Stimulated activated CD8-positive, alpha-beta memory T cell treated with anti-CD3 and anti-CD28 coated beads, Interleukin-7, amount 100 ng/mL, for 4 hours (primary cell): ENCODE results near the gene PSMF1.

Experiments
- DNase-seq, 2 donors: peaks; one replicate each; pipeline ENCODE4 v3.0.0-alpha.2; 2020; ENCODE audit warnings: low read depth in 2 of 2

Gene PSMF1

DNA sequence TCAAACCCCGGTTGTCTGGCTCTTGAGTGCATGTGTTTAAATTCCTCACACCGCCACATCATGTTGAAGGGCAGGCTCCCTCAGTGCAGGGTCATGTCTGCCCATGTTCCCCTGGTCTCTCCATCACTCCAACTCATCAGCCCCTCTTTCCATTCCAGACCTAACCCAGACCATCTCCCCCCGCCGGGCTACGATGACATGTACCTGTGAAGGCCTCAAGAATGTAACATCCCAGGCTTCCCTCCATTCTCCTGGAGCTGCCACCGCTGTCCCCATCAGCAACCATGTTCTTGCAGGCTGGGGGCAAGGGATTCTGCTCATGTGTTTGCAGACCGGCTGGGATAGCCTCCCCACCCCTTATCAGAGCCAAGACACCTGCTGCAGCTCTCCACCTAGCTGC, 46.5 kb downstream of the PSMF1 start:
- no peak for DNase-seq

DNA sequence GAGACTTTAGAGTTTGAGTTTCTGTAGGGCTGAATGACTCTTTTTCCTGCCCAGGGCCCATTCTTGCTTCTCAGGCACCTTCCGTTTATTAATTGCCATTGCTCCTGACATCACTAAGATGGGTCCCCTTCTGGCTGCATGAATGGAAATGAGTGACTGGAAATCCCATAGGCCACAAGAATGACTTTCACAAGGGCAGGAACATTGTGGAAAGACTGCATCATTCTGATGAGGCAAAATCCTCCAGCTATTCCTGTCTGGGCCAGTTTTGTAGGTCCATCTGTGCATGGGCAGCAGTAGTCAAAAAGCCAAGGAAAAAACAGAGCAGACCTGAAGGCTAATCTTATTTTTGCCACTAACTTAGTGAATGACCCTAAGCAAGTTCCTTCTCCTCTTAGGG, 47.1 kb downstream of the PSMF1 start:
- no peak for DNase-seq

- no peak for DNase-seq
Measured at GRCh38 chr20:1165941-1166340, 47.5 kb downstream of the PSMF1 start.

GRCh38 chr20:1166948-1167720, 48.7 kb downstream of the PSMF1 start:
- no peak for DNase-seq

DNA sequence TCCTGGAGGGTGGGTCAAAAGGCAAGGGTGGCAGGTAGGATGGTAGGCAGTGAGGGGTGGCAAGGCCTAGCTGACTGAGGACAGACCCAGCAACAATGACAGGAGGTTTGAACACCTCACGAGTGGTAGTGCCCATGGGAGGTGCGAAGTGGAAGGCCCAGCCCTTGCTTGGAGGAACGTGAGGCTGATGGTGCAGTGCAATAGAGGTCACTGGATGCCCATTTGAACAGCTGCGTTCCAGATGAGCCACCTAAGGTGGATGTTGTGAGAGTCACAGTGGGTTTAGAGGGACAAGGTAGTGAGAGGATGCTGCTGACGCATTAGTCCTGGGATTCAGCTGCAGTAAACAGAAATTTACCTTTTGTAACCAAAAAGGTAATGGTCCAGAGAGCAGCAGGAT, 50.8 kb downstream of the PSMF1 start:
- no peak for DNase-seq

- no peak for DNase-seq
Measured at GRCh38 chr20:1171461-1172093, 53.2 kb downstream of the PSMF1 start.

DNA sequence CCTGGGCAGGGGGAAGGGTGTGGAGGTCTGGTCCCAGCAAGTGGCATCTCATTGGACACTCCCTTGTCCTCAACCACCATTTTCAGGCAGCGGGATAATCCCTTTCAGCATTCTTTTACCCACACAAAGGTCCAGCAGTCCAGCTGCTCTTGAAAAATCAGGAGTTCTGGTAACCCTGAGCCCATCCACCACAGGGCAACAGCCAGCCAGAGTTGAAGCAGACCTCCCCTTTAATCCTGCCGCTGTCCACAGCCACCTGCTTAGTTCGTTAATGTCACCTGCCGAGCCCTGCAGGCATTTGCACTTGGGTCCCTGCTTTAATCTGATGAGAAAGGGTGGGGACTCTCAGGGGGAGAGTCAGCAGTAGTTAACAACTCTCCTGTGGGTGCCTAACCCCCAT, 55.3 kb downstream of the PSMF1 start:
- no peak for DNase-seq

DNA sequence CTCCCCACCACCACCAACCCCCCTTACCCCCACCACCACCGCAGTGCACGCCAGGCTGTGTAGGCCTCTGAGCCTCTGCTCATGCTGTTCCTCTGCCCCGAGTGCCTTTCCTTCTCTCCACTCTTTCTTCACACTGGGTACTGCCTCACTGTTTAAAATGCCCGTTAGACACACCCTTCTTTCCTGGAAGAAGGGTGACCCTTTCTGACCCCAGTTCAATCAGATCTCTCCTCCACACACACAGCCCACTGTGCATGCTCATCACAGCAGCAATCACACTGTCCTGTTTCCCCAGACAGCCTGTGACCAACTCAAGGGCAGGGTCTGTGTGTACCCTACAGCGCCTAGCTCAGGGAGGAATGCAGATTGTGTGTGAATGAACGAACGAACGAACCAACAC, 56.4 kb downstream of the PSMF1 start:
- no peak for DNase-seq

GRCh38 chr20:1177680-1178079, 59.3 kb downstream of the PSMF1 start:
- no peak for DNase-seq

DNA sequence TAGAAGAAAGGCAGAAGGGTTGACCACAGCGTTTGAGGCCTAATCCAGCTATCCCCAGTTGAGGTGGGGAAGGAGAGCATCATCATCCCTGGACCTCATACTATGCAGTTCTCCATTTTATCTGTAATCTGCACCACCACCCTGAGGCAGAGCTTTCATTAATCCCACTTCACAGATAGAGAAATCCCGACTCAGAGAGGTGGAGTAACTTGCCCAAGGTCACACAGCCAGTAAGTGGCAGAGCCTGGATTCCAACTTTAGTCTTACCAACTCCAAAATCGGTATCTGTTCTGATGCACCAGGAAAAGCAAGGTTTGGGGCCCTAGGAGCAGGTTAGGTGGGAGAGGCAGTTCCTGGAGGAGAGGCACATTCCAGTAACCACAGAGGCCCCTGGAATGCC, 59.7 kb downstream of the PSMF1 start:
- DNase-seq: no peak

GRCh38 chr20:1178623-1179022, 60.2 kb downstream of the PSMF1 start:
- no peak for DNase-seq

GRCh38 chr20:1180949-1181348, 62.5 kb downstream of the PSMF1 start:
- DNase-seq: no peak

DNA sequence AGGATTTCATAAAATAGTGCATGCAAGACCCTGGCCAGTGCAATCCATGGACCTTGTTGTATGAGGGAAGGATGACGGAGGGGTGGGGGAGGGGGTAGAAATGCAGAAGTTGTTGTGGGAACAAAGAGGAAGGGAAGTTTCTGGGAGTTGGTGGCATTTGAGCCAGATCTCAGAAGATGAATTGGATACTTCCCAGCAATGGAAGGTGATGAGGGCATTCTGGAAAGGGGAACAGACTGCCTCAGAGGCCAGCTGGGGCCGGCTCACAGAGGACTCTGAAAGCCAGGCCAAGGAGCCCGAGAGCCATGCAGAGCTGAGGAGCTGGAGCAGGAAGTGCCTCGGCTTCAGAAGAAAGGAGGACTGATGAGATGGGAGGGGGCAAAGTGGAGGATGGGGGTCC, 63.7 kb downstream of the PSMF1 start:
- no peak for DNase-seq

- DNase-seq: no peak
Measured at GRCh38 chr20:1183153-1183552, 64.8 kb downstream of the PSMF1 start.

DNA sequence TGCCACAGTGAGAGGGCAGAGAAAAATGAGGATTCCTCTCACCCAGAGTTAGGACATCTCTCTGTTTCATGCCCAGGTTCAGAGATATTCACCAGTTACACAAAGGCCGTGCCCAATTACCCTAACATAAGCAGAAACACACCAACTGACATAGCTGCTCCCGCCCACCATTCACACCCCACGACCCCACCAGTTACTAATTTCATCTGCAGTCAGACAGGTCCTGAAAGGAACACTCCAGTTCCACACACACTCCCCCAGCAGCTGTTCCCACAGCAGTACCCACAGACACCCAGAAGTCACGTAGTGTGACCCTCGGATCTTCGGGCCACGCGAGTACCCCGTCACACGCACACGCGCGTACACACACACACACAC, 65.8 kb downstream of the PSMF1 start:
- no peak for DNase-seq

DNA sequence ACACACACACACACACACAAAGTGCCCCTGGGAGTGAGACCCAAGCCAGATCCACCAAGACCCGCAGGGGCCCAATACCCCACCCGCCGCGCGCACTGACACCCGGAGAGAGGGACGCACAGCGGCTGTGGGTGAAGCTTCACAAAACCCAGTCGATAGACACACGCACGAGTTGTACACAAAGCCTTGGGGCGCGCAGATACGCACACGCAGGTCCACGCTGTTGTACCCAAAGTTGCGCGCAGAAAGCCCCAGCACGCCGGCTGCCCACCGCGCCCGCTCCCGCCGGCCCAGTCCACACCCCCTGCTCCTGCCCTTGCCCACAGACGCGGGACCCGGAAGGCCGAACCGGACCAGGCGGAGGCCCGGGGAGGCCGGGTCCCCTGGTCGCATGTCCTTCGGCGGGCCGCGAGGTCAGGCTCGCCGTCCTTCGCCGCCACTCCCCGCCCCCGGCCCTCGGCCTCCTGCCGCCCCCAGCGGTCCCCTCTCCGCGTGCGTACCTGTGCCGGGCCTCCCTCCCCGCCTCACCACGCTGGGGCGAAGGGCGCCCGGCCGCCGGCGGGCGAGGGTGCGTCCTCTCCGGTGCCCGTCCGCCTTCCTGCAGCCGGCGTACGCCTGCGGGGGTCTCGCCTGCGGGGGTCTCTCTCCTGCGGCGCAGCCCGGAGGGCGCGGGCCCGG, 66.4 kb downstream of the PSMF1 start, which contains the start of gene TMEM74B:
TSS of gene TMEM74B (minus strand) at position 344 of the 678 bp plus-strand sequence. CDS start 1,180 bp downstream, outside the sequence.
- DNase-seq: no peak

- DNase-seq: no peak
Measured at GRCh38 chr20:1185316-1185741, 66.9 kb downstream of the PSMF1 start.

- DNase-seq: peak in 1 of 2 donors; percentile 9
Measured at GRCh38 chr20:1185790-1186334, 67.5 kb downstream of the PSMF1 start.

GRCh38 chr20:1186367-1186991, 68.1 kb downstream of the PSMF1 start:
- DNase-seq: no peak

- DNase-seq: no peak
Measured at GRCh38 chr20:1187605-1188171, 69.3 kb downstream of the PSMF1 start.

DNA sequence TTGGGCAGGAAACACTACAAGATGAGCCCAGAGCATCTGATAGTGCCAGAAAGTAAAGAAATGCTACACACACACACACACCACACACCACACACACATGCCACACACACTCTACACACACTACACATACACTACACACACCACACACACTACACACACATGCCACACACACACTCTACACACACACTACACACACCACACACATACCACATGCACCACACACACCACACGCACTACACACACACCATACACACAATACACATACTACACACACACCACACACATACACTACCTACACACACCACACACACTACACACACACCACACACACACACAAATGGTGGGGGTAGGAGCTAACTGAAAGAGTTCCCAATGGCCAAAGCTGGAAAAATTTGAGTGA, 69.9 kb downstream of the PSMF1 start:
- no peak for DNase-seq

GRCh38 chr20:1189827-1190226, 71.4 kb downstream of the PSMF1 start:
- no peak for DNase-seq
